Liver (tissue), 9 donors: Measurements from ENCODE around the gene DAPK1. TPM values are rescaled to one million over a fixed set of nuclear protein-coding genes. Genes with fewer than 3 reads are reported as not detected.

ENCODE experiments used
- DNase-seq: peaks from one replicate; pipeline ENCODE4 v3.0.0-alpha.2; 2017; ENCODE audit warnings: low spot score
- H3K27ac ChIP-seq, 2 donors: one replicate each; pipeline ENCODE4 v1.7.0; 2013; ENCODE audit warnings: inconsistent platforms in 2 of 2, low read length in 2 of 2, control low read depth in 1 of 2, low read depth in 1 of 2, mild to moderate bottlenecking in 1 of 2
- H3K27me3 ChIP-seq, 4 donors: one replicate each; pipeline versions ENCODE4 v1.6.1 to v1.7.0; 2013; ENCODE audit warnings: low read length in 3 of 4, inconsistent platforms in 1 of 4, mild to moderate bottlenecking in 1 of 4, moderate library complexity in 1 of 4; ENCODE audit not compliant: control insufficient read depth in 4 of 4, insufficient read depth in 4 of 4
- H3K36me3 ChIP-seq, 4 donors: one replicate each; pipeline versions ENCODE4 v1.6.1 to v1.7.0; 2013; ENCODE audit warnings: low read length in 3 of 4, mild to moderate bottlenecking in 3 of 4, low read depth in 1 of 4, moderate library complexity in 1 of 4; ENCODE audit not compliant: control insufficient read depth in 4 of 4, insufficient read depth in 3 of 4
- H3K4me1 ChIP-seq, 4 donors: one replicate each; pipeline versions ENCODE4 v1.6.1 to v1.7.0; 2013; ENCODE audit warnings: low read length in 3 of 4, mild to moderate bottlenecking in 3 of 4, moderate library complexity in 1 of 4; ENCODE audit not compliant: control insufficient read depth in 4 of 4, insufficient read depth in 4 of 4
- H3K4me3 ChIP-seq, 3 donors: one replicate each; pipeline versions ENCODE4 v1.6.1 to v1.7.0; 2013; ENCODE audit warnings: low read length in 3 of 3, control low read depth in 1 of 3, low read depth in 1 of 3, mild to moderate bottlenecking in 1 of 3
- H3K9ac ChIP-seq, 2 donors: one replicate each; pipeline ENCODE4 v1.7.0; 2013; ENCODE audit warnings: low read length in 2 of 2, mild to moderate bottlenecking in 2 of 2, moderate library complexity in 2 of 2, control low read depth in 1 of 2, low read depth in 1 of 2
- H3K9me3 ChIP-seq, 4 donors: one replicate each; pipeline versions ENCODE4 v1.6.1 to v1.7.0; 2013; ENCODE audit warnings: low read length in 3 of 4; ENCODE audit not compliant: control insufficient read depth in 4 of 4
- ATF3 ChIP-seq: IDR thresholded peaks from 2 replicates; pipeline ENCODE4 v1.6.1; 2016; ENCODE audit warnings: antibody characterized with exemption
- CTCF ChIP-seq: fragments of 150-350 bp; IDR thresholded peaks from 2 replicates; pipeline ENCODE4 v1.5.1; 2017; ENCODE audit warnings: improper control_type of control experiment, low read depth, low read length; ENCODE audit not compliant: missing input control
- EGR1 ChIP-seq, 2 donors: IDR thresholded peaks; 2 replicates each; pipeline ENCODE4 v1.6.1; 2016 to 2018; ENCODE audit warnings: antibody characterized with exemption in 2 of 2, low read depth in 2 of 2
- FOXA1 ChIP-seq: IDR thresholded peaks from 2 replicates; pipeline ENCODE4 v1.6.1; 2016; ENCODE audit warnings: antibody characterized with exemption
- FOXA2 ChIP-seq: IDR thresholded peaks from 2 replicates; pipeline ENCODE4 v1.6.1; 2016; ENCODE audit warnings: antibody characterized with exemption
- GABPA ChIP-seq, 2 donors: IDR thresholded peaks in 1 of 2; conservative IDR thresholded peaks in 1 of 2; 2 replicates each; pipeline ENCODE4 v1.6.1; 2016; ENCODE audit warnings: antibody characterized with exemption in 2 of 2, mild to moderate bottlenecking in 1 of 2, moderate library complexity in 1 of 2
- HNF4A ChIP-seq, 2 donors: conservative IDR thresholded peaks; 2 replicates each; pipeline ENCODE4 v1.6.1; 2016; ENCODE audit warnings: antibody characterized with exemption in 2 of 2, mild to moderate bottlenecking in 2 of 2
- HNF4G ChIP-seq: IDR thresholded peaks from 2 replicates; pipeline ENCODE4 v1.6.1; 2016; ENCODE audit warnings: antibody characterized with exemption
- JUND ChIP-seq, 2 donors: IDR thresholded peaks; 2 replicates each; pipeline ENCODE4 v1.6.1; 2016; ENCODE audit warnings: antibody characterized with exemption in 2 of 2
- NR2F2 ChIP-seq: IDR thresholded peaks from 2 replicates; pipeline ENCODE4 v1.6.1; 2016; ENCODE audit warnings: antibody characterized with exemption
- RAD21 ChIP-seq, 2 donors: IDR thresholded peaks; 2 replicates each; pipeline ENCODE4 v1.6.1; 2016; ENCODE audit warnings: antibody characterized with exemption in 2 of 2, mild to moderate bottlenecking in 2 of 2
- REST ChIP-seq: IDR thresholded peaks from 2 replicates; pipeline ENCODE4 v1.6.1; 2016; ENCODE audit warnings: antibody characterized with exemption, mild to moderate bottlenecking
- RXRA ChIP-seq, 2 donors: IDR thresholded peaks; 2 replicates each; pipeline ENCODE4 v1.6.1; 2017 to 2018; ENCODE audit warnings: antibody characterized with exemption in 2 of 2, mild to moderate bottlenecking in 1 of 2
- SP1 ChIP-seq: IDR thresholded peaks from 2 replicates; pipeline ENCODE4 v1.6.1; 2018; ENCODE audit warnings: antibody characterized with exemption, mild to moderate bottlenecking
- TAF1 ChIP-seq: conservative IDR thresholded peaks from 2 replicates; pipeline ENCODE4 v1.6.1; 2016; ENCODE audit warnings: antibody characterized with exemption, mild to moderate bottlenecking
- YY1 ChIP-seq: IDR thresholded peaks from 2 replicates; pipeline ENCODE4 v1.6.1; 2016; ENCODE audit warnings: antibody characterized with exemption, mild to moderate bottlenecking
- ZBTB33 ChIP-seq: IDR thresholded peaks from 2 replicates; pipeline ENCODE4 v1.6.1; 2016; ENCODE audit warnings: antibody characterized with exemption
- WGBS: extraction: QIAGEN DNeasy Blood & Tissue Kit; methylation state at CpG from one replicate; pipeline ENCODE4 v1.1.7; 2013; 5-methylcytosine and 5-hydroxymethylcytosine counted together
- polyA plus RNA-seq, 2 donors: library from polyadenylated mRNA; stranded (reverse) in 1 of 2; unstranded in 1 of 2; fragments of 200-250 nt in 1 of 2; fragments of >200 nt in 1 of 2; fragmentation: Nextera tagmentation in 1 of 2; extraction: Ambion mirVana in 1 of 2; gene quantifications; one replicate each; pipeline versions ENCODE4 v1.2.1 to v1.2.3, GENCODE V29; 2013 to 2015
- total RNA-seq, 2 donors: library from RNA; depleted of rRNA; stranded (reverse); fragments of >200 nt; gene quantifications; one replicate each; pipeline ENCODE4 v1.2.3, GENCODE V29; 2014
- TF ChIP-seq, protein P1 (sequence below): IDR thresholded peaks from 2 replicates; pipeline ENCODE4 v1.6.1; 2016; ENCODE audit warnings: antibody characterized with exemption
- donor health status: healthy.
- donor health status: healthy.
- donor health status: healthy.
- donor health status: healthy.
- donor health status: healthy.

DAPK1 gene
- total and polyA plus RNA-seq, 4 donors: 14.0 to 40.8 (median 21.8) TPM

- peaks cover 1 to 77% (median 46%) of the 10 kb centered on the region in 4 donors for H3K4me1 ChIP-seq
Measured at GRCh38 chr9:87504938-87505337, 7.3 kb downstream of the DAPK1 start.

DNA sequence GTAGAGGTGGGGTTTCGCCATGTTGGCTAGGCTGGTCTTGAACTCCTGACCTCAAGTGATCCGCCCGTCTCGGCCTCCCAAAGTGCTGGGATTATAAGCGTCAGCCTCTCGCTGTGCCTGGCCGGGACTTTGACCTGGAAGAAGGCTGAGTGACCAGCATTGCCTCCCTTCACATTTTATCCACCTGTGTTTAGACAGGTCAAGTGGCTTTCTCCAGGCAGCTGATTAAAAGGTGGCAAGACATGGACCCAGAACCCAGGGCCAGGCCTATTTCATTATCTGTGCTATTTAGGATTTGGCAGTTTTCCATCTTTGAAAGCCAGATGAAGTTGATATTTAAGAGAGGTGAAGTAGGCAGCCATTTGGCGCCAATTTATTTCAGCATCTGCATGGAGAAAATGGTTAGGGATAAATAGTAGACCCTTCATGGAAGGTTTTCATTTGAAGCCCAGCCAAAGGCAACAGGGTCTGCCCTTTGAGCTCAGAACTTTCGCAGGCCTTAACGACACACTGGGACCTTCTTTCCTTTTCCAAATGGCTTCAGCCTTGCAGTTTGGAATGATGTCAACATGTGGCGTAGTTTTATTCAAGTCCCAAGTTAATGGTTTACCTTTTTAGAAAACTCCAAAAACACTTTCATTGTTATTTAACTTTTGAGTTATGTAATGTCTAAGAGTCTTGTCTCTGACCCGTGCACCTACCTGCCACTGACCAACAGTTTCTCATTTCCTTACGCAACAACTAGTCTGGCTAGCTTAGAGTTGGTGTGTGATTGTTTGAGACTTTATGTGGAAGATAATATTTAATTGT lies 8.4 kb downstream of the DAPK1 start:
- peak; percentile 91 for TF ChIP-seq YY1
- TF ChIP-seq ATF3: peak; percentile 74
- peak; percentile 74 for TF ChIP-seq FOXA1
- TF ChIP-seq JUND (IDR thresholded peaks at IDR 0.05): peak; percentile 76 to 93
- peak; percentile 90 for TF ChIP-seq SP1
- TF ChIP-seq EGR1 (IDR thresholded peaks at IDR 0.05; ENCODE audit: low read depth in 2 of 2): peak in 1 of 2 donors; percentile 35
- TF ChIP-seq TAF1: no peak
- peak; percentile 82 for TF ChIP-seq FOXA2
- TF ChIP-seq CTCF: peak; percentile 1
- TF ChIP-seq, protein P1, sequence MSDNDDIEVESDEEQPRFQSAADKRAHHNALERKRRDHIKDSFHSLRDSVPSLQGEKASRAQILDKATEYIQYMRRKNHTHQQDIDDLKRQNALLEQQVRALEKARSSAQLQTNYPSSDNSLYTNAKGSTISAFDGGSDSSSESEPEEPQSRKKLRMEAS: peak; percentile 73
- TF ChIP-seq NR2F2: peak; percentile 30
- TF ChIP-seq HNF4A (conservative IDR thresholded peaks at IDR 0.05): peak; percentile 88 to 89
- TF ChIP-seq HNF4G: peak; percentile 66
- peak in 1 of 2 donors; percentile 69 for TF ChIP-seq RAD21 (IDR thresholded peaks at IDR 0.05)
- TF ChIP-seq REST: peak; percentile 71
- TF ChIP-seq RXRA (IDR thresholded peaks at IDR 0.05): peak; percentile 82 to 91
- TF ChIP-seq GABPA (IDR thresholded peaks at IDR 0.05 in 1 of 2, conservative IDR thresholded peaks at IDR 0.05 in 1 of 2): peak in 1 of 2 donors; percentile 45
- TF ChIP-seq ZBTB33: peak; percentile 83
- H3K27me3 ChIP-seq: no peaks in the 10 kb centered on the region
- H3K9me3 ChIP-seq: no peaks in the 10 kb centered on the region
- H3K27ac ChIP-seq: peak overlapping the region; percentile 49 to 58
- H3K9ac ChIP-seq: no peak overlapping the region
- H3K4me3 ChIP-seq: no peak overlapping the region
- no peak for DNase-seq
- H3K4me1 ChIP-seq: peaks cover 1 to 67% (median 39%) of the 10 kb centered on the region in 4 donors
- H3K36me3 ChIP-seq: peaks cover 0 to 15% (median 0%) of the 10 kb centered on the region in 4 donors
- 39% methylated on average over 13 of the region's 13 CpGs for WGBS

More at GRCh38 chr9:87504938-87505337, 7.3 kb downstream of the DAPK1 start:
- H3K9ac ChIP-seq: no peak overlapping the region
- H3K36me3 ChIP-seq: peaks cover 0 to 7% (median 0%) of the 10 kb centered on the region in 4 donors
- no peak overlapping the region for H3K4me3 ChIP-seq
- DNase-seq: no peak
- no peaks in the 10 kb centered on the region for H3K27me3 ChIP-seq
- TF ChIP-seq RAD21 (IDR thresholded peaks at IDR 0.05) (no peak), RXRA (IDR thresholded peaks at IDR 0.05) (no peak), NR2F2 (no peak), HNF4A (conservative IDR thresholded peaks at IDR 0.05) (no peak), EGR1 (IDR thresholded peaks at IDR 0.05; ENCODE audit: low read depth in 2 of 2) (no peak)
- TF ChIP-seq, protein P1: no peak
- no peaks in the 10 kb centered on the region for H3K9me3 ChIP-seq
- no peak overlapping the region for H3K27ac ChIP-seq
